ENCODE data around the gene ATP10B. TPM values are rescaled to one million over a fixed set of nuclear protein-coding genes. Genes with fewer than 3 reads are reported as not detected.
"Not testable (repeated sequence)": the region's sequence is repeated elsewhere in the genome, so short reads cannot be mapped to it uniquely, and the experiment has no call there.

The ATP10B gene
- total RNA-seq, 1 donor from 2014 or later, result not detected

DNA sequence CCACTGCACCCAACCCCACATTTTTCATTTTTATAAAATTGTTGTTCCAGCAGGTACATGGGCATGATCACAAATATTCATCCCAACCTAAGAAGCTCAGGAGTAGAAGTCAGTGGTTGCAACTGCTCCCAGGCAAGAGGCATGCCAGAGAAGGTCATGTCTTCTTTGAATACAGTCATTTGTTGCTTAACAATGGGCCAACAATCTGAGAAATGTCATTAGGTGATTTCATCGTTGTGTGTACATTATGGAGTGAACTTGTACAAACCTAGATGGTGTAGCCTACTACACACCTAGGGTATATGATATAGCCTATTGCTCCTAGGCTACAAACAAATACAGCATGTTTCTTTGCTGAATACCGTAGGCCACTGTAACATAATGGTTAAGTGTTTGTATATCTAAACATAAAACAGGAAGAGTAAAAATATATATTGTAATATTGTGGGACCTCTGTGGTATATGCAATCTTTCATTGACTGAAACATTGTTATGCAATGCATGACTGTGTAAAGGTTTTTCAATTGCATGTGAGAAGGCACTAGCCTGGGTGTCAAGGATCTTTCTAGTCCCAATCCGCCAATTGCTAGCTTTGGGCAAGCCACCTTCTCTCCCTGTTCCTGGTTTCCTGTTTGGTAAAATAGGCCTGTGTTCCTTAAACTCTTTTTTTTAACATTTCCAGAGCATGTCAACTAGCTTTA is 27.6 kb downstream of the ATP10B start:
- intact Hi-C loops (cut with micrococcal nuclease), result no loop called here

DNA sequence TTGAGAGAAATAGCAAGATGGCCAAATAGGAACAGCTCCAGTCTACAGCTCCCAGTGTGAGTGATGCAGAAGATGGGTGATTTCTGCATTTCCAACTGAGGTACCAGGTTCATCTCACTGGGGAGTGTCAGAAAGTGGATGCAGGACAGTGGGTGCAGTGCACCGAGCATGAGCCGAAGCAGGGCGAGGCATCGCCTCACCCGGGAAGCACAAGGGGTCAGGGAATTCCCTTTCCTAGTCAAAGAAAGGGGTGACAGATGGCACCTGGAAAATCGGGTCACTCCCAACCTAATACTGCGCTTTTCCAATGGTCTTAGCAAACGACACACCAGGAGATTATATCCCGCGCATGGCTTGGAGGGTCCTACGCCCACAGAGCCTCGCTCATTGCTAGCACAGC is 39.0 kb downstream of the ATP10B start:
- intact Hi-C loops (cut with micrococcal nuclease), result not testable (repeated sequence)

DNA sequence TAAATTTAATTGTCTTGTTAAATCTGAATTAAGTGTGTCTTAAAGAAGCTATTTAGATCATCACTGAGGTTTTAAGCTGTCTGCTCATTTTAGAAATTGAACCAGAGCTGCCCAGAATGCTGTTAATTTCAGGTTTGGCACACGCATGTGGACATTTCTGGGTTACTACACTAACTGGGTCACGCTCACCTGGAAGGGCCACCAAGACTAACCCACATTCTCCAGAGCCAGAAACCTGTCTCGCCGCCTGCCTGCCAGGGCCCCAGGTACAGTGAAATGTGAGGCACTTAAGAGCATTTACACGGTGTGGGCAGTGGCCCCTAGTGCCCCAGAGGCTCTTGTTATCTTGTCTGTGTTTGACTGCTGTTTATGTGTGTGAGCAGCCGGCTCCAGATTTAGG is 46.6 kb downstream of the ATP10B start:
- intact Hi-C loops (cut with micrococcal nuclease), result no loop called here

DNA sequence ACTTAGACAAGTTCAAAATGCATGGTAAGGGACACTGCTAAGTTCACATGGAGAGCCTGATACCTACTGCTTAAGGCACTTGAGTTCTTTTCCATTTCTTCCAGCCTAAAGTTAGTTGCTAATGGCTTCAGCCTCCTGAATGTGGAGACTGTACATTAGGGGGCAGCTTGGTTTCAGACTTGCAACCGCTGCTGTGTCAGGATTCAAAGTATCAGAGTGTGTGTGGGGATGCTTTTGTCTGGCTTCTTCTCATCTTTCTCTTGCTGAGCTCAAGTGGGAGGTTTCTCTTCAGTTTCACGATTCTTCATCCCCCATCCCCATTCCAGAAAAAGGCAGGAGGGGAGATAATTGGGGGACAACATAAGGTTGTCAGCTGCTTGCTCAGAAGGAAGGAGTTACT is 49.4 kb downstream of the ATP10B start:
- intact Hi-C loops (cut with micrococcal nuclease), result no loop called here

DNA sequence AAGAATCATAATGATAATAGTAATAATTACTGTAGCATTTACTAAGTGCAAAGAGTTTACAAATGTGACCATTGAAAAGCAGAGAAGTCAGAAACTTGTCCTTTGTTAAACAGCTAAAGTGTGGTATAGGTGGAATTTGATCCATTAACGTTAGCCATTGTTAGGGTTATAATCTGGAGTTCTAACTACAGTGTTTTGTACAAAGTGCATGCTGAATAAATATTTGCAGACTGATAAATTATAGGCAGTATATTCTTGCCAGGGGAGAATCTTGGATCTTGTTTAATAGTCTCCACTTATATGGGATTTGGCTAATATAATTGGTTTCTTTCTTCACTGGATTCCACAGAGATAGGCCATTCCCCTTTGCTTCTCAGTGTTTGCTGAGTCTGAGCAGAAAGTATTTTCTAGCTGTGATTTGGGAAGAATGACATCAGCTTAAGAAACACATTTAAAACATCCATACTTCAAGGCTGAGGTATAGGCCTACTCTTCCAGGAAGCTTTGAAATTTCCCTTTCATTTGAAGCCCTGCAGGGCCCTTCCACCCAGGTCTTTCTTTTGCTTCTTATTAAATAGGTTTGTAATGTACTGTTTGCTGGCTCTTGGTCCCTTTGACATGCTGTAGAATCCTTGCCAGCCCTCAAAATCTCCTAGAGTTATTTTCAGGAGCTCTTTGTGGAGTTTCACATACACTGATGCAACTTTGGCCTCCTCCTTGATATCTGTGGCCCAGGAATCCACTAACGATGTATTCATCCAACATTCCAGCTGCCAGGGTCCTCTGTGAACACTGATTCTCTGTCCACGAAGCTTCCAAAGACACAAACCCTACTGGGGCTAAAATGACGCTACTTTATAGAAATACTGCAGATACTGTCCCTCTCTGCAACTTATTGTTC is 51.4 kb downstream of the ATP10B start:
- intact Hi-C loops (cut with micrococcal nuclease), result no loop called here

DNA sequence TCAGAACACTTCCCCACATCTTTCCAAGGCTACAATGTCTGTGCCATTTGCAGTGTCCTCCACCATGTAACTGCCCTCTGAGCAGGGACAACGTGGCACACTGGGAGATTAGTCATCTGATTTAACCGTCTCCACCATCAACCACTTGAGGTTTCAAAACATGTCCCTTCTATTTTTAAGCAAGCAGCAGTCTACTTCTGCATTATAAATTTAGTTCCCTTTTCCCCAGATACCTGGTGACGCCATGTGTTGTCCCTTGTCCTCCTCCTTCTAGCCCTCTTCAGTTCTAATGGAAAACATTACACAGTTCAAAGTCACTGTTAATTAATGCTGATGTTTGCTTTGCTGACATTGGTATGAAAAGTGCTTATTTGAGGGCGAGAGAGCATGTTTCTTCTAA is 52.8 kb downstream of the ATP10B start:
- intact Hi-C loops (cut with micrococcal nuclease), result no loop called here

DNA sequence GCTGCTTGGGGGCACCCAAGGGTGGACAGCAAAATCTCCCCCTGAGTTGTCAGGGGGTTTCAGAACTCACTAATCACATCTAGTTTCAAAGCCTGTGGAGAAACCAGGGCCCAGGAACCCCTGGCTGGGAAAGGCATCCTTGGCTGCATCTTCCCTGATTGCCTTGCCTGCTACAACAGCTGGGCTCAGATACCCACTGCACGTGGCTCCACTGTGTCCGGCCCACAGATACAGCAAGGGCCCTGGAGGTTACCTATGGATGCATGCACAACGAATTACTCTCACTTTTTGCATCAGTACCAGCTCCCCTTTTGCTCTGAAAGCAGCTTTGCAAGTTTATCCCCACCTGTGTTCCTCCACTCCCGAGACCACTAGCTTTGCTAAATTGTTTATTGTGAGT is 55.0 kb downstream of the ATP10B start:
- intact Hi-C loops (cut with micrococcal nuclease), result no loop called here

DNA sequence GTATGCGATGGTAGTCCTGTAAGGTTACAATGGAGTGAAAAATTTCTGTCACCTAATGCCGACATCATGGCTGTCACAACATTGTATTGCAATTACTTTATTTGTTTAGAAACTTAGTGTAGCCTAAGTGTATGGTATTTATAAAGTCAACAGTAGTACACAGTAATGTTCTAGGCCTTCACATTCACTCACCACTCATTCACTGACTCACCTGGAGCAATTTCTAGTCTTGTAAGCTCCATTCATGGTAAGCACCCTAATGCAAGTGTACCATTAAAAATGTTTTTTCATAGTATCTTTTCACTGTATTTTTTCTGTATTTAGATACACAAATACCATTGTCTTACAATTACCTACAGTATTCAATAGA is 58.5 kb downstream of the ATP10B start:
- intact Hi-C loops (cut with micrococcal nuclease), result no loop called here

DNA sequence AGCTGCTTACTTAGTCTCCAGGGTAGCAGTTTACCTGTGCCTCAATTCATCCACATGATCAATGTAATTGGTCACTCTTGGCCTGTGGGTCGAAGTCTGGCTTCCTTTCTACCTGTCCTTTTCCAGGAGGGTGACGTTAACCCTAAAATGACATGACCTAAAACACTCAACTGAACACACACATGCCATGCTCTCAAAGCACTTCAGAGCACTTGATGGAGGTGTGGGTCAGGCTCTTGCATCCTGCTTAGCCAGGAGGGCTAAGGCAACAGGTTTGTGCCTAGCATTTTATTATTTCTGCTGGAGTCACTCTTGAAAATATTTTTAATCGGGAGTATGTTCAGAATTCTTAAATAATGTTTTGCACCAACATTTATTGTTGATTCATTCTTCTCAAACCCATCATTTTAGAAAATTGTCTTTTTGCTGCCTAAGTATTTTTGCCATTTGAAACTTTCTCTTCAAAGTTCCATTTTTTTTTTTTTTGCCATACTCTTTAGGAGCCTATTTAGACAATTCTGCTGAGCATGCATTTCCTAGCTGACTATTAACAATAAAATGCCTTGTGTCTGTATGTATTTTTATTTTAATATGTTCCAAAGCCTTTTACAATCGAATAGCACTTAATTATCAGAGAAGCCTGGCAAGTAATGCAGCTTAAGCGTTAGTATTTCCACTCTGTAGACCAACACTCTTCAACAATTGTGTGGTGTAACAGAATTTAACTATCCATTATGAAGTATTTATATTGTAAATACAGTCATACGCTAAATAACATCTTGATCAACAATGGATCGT is 59.1 kb downstream of the ATP10B start:
- intact Hi-C loops (cut with micrococcal nuclease), result no loop called here

DNA sequence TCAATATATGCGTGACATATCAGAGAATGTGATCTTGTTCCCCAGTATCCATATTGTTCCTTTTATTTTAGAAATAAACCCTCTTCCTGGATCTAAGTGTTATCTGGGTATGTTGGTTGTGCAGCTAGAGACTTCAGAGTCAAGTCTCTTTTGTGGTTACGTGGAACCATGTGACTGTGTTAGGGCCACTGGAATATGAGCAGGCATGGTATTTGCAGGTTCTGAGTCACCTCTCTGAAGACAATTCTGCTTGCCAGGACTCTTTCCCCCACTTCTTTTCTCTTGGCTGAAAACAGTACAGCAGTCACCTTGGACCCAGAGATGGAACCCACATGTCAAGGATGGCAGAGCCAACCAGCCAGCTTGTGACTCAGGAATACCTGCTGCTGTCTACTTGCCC is 59.7 kb downstream of the ATP10B start:
- intact Hi-C loops (cut with micrococcal nuclease), result no loop called here

DNA sequence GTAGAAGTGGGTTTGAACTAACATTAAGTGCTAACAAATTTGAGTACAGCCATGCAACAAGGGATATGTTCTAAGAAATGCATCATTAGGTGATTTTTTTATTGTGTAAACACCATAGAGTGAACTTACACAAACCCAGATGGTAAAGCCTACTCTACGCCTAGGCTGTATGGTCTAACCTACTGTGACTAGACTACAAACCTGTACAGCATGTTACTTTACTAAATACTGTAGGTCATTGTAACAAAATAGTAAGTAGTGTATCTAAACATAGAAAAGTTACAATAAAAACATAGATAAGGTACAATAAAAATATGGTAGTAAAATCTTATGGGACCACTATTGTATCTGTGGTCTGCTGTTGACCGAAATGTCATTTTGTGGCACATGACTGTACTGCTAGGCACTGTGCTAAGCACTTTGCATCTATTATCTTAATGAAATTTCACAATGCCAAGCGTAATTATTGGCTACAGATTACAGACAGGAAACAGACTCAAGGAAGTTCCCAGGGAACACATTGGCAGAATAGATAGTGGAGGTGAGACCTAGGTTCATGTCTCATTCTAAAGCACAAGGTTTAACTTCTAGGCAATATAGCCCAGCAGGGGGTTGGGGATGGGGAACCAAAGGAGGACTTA is 62.7 kb downstream of the ATP10B start:
- intact Hi-C loops (cut with micrococcal nuclease), result loop anchor here (2.0 kb wide), 1 partner anchor 351 kb away; no protein-coding TSS in a partner anchor

DNA sequence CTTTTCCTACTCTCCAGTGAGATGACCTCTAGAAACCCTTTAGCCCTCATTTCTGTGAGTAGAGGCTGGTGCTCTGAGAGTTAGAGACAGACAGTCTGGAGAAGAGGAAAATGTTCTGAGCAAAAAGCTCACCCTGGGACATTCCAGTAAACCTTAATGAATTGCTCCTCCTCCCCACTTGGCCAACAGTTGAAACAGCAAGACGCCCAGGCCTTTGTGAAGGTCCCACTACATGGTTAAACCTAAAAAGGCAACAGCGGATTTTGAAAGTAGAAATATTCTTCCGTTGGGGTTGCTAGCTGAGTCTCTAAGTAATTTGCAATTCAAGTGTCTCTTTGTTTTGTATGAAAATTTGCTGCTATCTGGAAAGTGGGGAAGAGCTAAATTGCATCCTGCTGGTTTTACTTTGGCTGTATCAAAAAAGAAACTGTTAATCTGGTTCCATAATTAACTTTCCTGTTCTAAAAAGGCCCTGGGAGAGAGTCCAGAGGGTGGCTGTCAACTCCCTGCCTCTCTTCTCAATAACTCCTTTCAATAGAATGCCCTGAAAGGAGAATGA is 63.8 kb downstream of the ATP10B start:
- intact Hi-C loops (cut with micrococcal nuclease), result loop anchor here (2.0 kb wide), 1 partner anchor 349 kb away; no protein-coding TSS in a partner anchor

DNA sequence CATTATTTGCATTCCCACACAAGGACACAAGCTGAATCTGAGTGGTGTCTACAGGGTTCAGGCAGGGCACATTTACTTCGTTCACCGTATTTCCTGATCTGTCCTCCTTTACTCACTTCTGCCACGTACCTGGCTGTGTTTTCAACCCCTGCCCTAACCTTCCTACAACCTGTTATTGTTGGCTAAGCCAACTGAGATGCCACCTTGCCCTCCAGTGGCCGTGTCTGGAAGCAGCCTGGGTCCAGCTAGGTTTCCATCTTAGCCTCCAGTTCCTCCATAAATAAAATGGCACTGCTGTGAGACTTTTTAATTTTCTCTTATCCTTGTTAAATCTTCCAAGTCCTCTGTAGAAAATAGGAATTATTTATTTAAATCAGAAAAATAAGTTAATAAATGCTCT is 64.8 kb downstream of the ATP10B start:
- intact Hi-C loops (cut with micrococcal nuclease), result loop anchor here (2.0 kb wide), 1 partner anchor 278 kb away; no protein-coding TSS in a partner anchor

DNA sequence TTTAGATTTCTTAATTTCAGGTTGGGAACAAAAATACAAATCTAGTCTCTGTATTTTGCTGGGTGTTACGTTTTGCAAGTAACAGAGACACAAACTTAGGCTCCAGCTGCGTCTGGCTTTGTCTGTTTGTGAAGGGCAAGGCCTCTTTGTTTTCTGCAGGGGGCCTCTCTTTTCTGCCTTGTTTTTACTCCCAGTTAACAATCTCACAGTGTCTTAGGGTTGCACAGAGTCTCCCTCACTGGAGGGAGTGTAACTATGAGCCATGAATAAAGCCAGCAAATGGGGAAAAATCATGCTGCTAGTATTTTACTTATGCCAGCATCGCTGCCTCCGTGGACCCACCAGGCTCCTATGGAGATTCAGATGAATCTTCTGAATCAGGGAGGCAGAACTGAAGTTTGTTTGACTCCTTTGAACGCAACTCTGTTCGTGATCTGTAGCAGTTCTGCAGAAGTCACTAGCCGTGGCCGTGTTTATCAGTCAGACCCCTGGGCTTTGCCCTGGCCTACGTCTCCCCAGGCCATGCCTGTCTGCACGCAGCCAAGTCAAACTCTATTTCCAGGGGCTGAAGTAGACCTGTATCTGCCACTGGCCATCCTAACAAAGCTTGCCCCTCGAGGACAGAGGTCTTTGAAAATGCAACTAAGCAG is 77.2 kb downstream of the ATP10B start:
- intact Hi-C loops (cut with micrococcal nuclease), result no loop called here

DNA sequence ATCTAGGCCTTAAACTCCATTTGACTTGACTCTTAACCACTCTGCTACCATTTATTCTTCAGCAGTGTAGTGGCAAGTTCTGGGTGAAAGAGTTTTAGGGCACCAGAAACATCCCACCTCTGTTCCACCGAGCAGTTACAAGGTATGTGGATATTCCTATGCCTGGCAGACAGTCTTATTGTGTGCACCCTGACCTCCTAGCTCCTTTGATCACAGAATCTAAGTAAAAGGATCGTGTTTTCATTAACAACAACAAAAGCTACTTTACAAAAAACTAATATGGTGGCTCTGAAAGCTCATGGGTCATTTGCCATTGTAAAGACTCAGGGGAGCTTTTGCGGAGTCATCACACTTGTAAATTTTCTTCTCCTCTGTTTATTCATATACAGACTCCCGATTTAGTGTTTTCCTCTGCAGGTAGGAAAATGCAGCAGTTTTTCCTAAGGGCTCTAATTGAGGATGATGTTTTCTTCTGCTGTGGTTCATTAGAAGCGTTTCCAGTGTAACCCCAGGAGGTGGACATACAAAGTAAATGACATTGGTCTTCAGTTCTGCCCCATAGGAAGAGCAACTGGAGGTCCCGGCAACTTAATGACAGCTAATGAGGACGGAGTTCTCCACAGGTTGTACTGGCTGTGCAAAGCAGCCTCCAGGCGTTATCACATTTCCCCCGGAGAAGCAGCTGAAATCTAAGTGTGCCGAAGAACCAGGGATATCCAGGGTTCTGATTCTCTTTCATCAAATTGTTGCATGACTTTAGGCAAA is 78.2 kb downstream of the ATP10B start:
- intact Hi-C loops (cut with micrococcal nuclease), result no loop called here

DNA sequence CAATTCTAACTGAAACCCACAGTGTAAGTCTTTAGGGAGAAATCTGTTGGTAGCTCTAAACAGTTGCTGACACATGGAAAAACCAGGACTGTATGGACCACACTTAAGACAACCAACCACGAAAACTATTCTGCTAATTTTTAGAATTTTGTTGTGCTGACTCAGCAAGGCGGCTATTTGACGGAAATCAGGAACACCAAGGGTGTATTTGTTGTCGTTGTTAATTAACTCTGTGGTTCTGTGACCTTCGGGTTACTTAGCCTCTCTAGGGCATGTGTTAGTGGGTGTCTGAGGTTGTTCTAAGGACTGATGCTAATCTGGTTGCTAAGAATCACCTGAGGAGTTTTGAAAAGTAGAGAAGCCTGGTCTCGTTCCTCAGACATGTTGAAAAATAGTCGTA is 79.2 kb downstream of the ATP10B start:
- intact Hi-C loops (cut with micrococcal nuclease), result no loop called here

DNA sequence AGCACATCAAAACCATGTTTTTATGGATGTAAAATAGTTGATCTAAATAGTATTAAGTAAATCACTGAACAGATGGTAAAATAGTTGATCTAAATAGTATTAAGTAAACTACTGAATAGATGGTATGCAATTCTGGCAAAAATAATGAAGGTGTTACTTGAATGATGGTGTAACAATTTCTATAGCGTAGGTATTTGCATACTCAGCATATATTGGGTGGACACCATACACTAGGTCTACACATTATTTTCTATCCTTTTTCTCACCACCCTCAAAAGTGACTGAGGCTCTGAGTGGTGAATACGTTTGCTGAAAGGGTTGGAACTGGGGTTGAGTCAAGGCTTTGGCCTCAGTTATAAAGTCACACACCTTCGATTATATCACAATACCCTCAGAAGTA is 81.3 kb downstream of the ATP10B start:
- intact Hi-C loops (cut with micrococcal nuclease), result no loop called here

DNA sequence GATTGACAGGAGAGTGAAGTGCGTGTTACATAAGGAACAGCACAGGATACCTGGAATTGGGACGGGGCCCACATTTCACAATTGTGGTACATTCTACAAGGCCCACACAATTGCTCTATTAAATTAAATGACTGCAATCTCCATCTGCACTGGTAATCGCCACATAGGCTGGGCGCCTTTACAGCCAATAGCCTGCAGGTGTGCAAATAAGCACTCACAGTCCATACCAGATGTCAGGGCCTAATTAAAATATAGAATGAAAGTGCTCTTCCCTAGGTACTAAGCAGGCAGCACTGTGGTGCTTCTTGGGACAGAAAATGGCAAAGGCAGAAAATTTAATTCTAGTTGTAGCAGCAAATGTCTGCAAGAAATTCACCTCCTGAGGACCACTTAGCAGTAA is 82.7 kb downstream of the ATP10B start:
- intact Hi-C loops (cut with micrococcal nuclease), result no loop called here

DNA sequence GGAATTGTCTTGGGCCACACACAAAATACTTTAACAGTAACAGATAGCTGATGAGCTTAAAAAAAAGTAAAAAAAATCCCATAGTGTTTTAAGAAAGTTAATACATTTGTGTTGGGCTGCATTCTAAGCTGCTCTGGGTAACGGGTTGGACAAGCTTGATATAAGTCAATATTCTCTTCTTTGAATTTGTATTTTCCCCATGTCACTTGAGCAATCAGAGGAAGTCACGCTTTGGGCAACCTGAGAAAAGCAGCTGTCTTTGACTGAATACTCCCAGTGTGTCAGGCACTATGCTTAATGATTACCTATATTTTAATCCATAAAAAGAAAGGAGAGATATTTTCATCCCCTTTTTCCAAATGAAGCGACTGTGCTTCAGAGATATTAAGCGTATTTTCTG is 84.9 kb downstream of the ATP10B start:
- intact Hi-C loops (cut with micrococcal nuclease), result no loop called here

DNA sequence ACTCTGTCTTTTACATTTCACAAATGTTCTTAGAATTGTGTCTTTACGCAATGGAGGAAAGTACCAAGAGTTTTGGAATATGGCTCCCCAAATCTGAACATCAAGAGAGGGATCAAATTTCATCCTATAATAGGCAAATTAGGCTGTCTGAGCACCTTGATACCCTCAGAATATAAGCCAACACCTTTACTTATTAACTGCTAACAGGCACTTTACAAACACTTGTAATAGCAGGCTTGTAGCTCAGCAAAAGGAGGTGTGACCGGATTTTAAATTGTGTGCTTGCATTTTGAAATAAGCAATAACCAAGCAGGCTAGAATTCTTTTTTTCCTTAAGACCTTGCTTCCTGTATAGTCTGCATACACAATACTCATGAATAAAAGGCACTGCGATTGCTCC is 92.0 kb downstream of the ATP10B start:
- intact Hi-C loops (cut with micrococcal nuclease), result no loop called here

Measured in T-helper 2 cell treated with Interferon-gamma antibody and Interleukin-4, amounts not matched to agents 100 ng/mL and 5 ng/mL, for 36 hours (primary cell).